ENCODE measurements around the gene PAQR9.

DNA sequence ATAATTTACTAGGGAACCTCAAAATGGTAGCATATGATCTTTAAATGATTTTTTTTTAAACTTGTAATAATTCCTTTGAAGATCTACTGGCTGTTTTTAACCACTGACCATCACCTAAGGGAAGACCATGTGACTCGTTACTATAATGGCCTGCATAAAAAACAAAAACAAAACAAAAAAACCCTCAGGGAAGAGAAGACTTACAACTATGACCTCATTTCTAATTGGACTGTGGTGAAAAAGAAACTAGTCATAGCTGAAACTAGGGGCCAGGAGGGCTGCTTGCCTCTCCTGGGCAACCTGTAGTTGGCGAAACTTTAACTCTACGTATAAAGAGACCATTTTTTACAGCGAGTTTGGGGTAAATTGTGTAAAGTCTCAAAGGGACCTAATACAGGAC is 23.0 kb downstream of the PAQR9 start:
- no peak for TF ChIP-seq CTCF (IDR thresholded peaks at IDR 0.05)
- TF ChIP-seq POLR2A (IDR thresholded peaks at IDR 0.05), result no peak
